Stimulated activated CD4-positive, alpha-beta T cell treated with anti-CD3 and anti-CD28 coated beads, Interleukin-4, amount 100 ng/mL, for 24 hours (primary cell): ENCODE results near the gene MCM9.

Source experiments
- DNase-seq: peaks from one replicate; pipeline ENCODE4 v3.0.0-alpha.2; 2020

MCM9 gene

DNA sequence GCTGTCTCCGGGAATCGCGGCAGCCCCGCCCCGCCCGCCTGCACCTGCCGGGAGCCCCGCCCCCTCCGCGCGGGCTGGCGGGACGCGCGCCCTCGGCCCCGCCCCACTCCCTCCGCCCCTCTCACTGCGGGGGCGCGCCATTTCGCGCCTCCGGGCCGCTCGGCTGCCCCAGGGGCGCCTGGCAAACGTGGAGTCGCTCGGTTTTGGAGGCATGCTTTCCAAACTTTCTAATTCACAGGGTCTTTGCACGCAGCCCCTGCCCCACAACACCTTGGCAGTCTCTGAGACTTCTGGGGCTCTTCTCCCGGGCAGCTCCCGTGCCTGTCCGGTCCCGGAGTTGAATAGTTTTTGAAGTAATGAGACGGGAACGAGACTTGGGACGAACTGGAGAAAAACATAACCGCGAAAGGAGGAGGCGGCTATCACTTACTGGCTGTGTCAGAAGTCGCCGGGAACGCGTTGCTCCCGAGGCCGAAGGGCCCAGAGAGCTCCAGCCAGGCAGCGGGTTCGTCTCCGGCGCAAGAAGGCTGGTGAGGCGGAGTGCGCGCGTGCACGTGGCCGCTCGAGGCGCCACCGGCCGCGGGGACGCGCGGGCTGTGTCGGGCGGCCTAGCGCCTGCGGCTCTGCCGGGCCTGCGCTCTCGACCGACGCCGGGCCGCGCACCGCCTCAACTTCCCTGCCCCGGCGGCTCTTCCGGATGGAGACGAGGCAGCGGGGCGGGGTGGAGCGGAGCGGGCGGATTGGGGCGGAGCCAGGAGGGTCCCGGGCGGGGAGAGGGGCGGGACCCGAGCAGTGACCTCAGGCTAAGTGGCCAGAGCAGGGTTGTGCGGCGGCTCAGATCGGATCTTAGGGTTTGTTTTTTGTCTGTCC is at the start of gene MCM9:
MCM9 (minus strand) TSS at position 699 of the 870 bp plus-strand sequence. CDS start 3,436 bp downstream, outside the sequence.
- peak; percentile 87 for DNase-seq

DNA sequence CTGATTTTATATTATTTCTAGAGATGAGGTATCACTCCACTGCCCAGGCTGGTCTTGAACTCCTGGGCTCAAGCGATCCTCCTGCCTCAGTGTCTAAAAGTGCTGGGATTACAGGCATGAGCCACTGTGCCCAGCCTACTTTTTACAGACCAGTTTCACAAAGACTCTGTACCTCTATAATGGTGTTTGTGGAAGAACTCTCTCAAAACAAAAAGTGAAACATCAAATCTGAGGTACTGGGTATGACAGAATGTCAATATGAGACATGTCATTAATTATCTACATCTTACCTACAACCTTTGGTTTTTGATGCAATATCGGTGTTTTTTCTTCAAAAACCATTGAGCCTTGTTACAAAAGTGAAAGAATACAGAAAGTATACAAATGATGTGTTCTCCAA is 49.4 kb upstream of the MCM9 start:
- no peak for DNase-seq

DNA sequence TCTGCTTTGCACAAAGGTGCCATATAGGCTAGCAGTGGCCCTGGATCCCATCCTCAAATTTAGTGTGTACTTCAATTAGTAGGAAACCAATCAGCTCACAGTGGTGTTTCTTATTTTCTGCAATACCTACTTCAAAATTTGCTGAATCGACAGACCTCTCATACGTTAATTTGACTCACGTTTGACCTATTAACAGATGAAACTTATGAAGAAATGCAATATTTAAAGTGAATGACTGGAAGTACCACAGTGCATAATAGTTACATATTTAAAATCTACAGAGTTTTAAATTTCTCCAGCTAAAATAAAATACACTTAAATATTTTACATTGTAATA is 47.6 kb upstream of the MCM9 start:
- no peak for DNase-seq

DNA sequence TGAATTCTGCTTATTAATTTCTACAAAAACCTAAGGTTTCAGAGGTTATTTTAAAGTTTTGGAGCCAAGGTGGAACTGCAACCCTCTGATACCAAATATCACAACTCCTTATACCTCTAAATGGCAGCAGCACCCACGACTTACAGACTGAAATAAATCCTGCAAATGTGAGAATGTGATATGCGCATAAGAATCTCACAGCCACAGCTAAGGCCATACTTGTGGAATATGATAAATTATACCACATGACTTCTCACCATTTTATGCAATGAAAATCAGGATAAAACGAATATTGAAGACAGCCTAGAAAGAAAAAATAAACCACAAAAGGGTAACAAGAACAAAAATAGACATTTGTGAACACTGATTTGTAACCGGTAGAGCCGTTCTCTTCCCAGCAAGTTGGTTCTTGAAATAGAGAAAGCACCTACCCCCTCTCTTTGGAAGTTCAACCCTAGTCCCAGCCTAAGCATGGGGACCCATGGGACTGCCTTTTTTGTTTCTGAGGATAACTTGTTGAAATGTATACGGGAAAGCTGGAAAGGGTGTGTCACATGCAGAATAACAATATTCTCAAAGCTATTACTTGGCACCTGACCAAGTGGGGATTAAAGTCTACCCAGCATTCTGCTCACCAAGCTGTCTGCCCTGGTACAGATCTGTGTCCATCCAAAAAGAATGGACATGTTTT is 47.1 kb upstream of the MCM9 start:
- no peak for DNase-seq

DNA sequence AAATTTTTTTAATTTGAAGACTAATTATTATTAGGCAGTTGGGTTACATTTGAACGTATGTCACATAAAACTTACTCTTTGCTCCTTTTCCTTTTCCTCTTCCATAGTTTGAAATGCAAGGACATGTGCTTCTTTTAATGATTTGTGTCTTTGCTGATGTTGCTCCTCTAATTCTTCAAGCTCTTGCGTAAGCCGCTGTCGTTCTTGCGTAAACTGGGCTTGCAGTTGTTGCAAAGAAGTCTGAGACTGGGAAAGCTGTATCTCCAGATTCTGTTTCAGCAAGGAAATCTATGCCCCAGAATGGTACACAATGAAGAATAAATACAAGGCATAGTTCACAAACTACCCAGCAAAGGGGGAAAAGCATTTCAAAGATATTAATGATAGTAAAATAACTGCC is 45.1 kb upstream of the MCM9 start:
- no peak for DNase-seq

DNA sequence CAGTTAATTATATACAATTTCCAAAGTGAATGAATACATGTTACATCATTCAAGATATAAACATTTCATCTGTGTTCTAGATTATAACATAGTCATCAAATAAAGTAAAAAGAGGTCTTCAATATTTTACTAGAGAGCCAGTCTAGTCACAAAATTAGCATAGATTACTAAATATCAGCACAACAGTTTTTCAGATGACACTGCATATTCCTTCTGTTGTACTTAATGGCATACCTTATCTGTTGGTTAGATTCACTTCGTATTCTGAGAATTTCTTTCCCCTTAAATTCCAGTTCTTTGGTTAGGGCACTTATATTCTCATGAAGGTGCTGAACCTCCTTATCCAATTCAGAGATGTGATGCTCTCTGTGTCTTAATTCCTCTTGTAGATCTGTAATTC is 39.8 kb upstream of the MCM9 start:
- no peak for DNase-seq

DNA sequence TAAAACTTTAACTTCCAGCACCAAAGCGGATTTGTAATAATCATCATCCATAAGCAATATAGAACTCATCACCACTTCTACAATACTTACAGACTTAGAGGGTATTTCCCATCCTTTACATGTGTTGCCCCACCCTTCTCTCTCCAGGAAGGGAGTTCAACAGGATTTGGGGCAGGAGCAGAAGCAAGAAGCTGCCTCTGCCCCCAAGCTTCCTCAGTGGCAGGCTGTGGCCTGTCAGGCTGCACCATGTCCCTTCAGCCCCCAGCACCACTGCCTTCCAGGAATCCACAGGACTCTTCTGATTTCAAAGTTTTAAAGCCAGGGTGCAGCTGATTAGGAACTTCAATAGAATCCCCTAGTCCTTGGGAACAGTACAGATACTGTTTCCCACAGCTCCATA is 36.7 kb upstream of the MCM9 start:
- no peak for DNase-seq

DNA sequence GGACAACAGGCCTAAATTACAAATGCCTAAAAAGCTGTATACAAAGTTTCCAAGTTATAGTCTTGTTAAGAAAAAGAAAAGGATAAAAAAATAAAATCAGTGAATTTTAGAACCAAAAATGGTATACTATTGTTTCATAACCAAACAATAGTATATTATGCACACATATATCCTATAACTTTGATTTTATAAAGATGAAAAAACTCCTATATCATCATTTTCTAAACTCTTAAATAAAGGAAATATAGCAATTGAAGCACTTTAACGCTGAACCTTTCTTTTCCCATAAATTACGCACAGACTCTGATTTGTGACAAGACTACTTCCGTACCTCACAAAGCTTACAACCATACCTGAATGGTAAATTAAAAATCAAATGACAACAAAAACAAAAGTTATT is 35.9 kb upstream of the MCM9 start:
- DNase-seq: no peak

DNA sequence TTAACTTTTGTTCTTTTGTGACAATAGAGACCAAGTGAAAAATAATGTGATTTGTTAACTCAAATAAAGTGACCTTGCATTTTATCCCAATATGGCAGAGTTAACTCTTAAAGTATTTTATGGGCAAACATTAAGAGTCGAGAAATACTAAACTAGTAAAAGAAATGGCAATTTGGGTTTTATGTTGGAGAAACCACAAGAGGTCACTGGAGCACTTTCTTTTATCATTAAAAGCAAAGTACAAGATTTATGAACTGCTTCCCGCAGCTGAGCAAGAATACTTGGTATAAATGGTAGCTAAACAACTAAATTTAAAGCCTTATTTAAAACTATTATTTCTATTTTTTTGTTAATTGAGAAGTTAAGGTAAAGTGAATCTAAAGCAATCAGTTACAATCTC is 33.5 kb upstream of the MCM9 start:
- no peak for DNase-seq

DNA sequence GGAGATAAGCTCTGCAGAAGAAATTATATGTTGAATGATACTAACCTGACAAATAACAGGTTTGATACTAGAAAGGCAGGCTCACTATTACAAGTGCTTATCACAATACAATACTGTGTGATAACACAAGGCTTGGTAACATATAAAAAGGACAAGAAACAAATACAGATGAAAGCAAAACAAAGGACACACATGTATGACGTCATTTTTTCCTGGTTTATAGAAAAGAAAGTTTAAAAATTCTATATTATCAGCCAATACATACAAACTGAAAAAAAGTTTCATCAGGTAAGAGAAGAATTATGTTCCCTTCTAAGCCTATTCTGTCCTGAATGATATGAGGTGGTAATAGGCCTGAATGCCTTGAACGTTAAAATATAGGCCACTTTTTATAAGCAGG is 32.3 kb upstream of the MCM9 start:
- DNase-seq: no peak

DNA sequence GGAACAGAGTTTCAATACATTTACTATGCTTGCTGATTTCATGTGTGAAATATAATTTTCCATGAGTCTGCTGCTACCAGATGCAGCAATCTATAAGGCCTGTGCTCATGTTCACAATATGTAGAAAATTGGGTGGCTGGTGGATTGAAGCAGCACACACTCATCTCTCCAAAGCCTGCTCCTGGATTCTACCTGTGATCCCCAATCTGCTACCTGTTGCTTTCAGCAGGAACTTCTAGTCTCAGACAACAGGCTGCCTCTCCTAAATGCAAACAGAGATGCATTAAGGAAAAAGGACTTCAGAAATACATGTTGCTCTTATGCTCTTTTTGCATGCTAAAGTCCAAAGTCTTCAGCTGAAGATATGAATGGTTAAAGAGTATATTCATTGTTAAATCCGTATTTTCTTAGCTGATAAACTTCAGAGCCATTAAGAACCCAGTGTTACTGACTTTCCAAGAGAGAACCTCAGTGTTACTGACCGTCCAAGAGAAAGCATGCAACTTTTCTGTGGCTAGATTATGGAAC is 30.9 kb upstream of the MCM9 start:
- no peak for DNase-seq

DNA sequence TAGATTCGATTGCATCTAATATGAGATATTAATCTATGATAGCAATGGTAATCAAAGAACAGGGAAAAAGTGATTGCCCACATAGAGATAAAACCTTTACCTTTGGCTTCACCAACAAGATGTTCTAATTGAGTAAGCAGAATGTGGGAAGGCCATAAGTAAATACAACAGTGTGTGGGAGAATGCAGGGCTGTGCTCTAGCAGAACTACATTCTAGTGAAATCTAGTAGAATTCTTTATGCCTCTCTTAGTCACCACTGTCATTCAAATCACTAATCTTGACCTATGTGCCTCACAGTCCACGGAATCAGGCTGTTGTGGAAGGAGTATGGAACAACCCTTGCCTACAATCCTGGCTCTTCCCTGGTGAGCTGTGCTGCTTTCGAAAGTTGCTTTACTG is 30.4 kb upstream of the MCM9 start:
- no peak for DNase-seq

DNA sequence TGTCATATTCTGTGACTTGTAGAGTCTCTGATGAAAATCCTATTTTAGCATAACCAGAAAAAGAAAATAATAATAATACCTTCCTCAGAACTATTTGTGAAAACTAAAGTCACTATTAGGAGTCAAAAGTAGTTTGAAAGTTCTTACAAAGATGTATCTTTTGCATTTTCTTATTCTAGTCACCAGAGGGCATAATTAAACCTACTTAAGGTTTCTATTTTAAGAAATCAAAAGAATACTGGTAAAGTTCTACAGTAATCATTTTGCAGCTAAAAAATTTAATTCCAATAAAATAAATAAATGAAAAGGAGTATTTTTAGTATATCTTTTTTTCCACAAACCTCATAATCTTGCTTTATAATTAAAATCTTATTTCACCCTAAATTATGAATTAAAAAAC is 28.0 kb upstream of the MCM9 start:
- DNase-seq: no peak

DNA sequence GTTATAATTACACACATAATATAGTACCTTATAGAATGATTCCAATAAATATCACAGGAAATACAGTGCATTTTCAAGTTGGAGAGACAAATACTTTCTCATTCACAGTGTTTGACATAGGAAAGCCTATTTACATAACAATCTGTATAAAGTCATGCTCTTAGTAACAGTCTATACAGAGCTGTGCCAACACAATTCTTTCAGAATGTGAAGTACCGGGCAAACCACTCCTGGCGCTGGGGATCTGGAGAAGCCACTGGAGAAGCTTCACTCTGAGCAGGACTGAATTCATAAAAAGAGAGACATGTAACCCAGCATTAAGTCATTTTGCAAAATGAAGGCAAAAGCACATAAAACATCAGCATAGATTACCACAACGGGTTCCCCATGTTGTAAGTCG is 24.9 kb upstream of the MCM9 start:
- no peak for DNase-seq

DNA sequence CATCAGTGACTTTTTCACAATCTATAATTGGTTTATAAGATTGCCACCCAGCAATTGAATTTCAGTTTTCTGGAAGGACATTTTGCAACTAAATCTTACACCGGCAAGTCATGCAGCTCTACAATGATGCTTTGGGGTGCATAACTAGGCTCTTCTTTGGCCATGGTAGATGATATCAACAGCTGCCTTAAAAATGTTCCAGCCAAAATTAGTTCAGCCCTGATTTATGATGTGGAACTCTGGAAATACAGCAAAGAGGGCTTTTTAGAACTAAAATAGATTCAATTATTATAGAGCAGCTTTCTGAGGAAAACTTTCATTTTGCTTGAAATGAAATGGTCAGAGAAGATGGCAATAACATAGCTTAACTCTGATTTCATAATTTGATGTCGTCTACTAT is 18.4 kb upstream of the MCM9 start:
- DNase-seq: no peak

DNA sequence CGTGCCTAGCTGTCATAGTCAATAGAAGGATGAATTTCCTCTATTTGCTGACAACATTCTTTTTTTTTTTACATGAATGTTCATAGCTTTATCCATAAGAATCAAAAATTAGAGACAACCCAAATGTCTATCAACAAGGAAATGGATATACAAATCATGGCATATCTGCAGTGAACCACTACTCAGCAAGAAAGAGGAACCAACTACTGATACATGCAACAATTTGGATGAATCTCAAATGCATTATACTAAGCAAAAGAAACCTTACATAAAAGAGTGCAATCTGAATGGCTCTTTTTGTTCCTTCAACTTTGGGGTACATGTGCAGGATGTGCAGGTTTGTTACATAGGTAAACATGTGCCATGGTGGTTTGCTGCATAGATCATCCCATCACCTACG is 17.7 kb upstream of the MCM9 start:
- DNase-seq: no peak

DNA sequence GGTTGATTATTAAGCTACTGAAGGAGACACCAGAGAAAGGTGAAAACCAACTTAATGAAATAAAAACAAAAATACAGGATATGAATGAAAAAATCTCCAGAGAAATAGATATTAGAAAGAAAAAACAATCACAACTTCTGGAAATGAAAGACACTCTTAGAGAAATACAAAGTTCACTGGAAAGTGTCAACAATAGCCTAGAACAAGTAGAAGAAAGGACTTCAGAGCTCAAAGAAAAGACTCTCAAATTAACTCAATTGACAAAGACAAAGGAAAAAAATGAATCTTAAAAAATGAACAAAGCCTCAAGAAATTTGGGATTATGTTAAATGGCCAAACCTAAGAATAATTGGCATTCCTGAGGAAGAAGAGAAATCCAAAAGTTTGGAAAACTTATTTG is 10.3 kb upstream of the MCM9 start:
- DNase-seq: no peak

DNA sequence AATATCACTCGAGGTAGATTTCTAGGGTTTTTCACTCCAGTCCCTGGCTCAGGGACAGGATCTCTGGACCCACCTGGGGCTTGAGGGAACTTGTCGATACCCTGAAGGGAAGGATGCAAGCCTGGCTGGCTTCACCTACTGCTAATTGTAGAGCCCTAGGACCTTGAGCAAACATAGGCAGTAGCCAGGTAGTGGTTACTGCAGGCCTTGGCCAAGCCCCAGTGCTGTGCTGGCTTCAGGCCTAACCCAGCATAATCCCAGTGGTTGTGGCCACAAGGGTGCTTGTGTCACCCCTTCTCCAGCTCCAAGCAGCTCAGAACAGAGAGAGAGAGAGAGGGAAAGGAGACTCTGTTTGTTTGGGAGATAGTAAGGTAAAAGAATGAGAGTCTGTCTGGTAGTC is 5.8 kb upstream of the MCM9 start:
- DNase-seq: no peak

DNA sequence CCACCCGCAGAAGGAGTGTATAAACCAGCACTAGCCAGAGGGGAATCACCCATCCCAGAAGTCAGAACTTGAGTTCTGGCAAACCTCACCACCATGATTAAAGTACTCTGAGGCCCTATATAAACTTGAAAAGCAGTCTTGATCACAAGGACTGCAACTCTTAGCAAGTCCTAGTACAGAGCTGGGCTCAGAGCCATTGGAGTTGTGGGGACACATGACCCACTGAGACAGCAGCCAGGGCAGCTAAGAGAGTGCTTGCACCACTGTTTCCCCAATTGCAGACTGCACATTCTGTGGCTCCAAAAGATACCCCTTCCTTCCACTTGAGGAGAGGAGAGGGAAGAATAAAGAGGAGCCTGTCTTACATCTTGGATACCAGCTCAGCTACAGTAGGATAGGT is 4.7 kb upstream of the MCM9 start:
- no peak for DNase-seq

DNA sequence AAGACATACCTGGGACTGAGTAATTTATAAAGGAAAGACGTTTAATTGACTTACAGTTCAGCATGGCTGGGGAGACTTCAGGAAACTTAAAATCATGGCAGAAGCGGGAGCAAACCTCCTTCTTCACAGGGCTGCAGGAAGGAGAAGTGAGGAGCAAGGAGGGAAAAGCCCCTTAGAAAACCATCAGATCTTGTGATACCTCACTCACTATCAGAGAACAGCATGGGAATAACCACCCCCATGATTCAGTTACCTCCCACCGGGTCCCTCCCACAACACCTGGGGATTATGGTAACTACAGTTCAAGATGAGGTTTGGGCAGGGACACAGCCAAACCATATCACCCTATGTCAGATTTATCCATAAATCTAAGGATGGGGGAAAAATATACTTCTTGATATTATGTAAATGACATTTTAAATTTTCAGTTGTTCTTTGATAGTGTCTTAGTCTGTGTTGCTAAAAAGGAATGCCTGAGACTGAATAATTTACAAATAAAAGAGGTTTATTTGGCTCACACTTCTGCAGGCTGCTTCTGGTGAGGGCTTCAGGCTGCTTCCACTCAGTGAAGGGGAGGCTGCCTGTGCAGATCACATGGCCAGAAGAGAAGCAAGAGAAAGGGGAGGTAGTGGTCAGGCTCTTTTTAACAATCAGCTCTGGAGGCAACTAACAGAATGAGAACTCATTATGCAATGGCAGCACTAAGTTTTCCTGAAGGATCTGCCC is 1.2 kb upstream of the MCM9 start:
- DNase-seq: no peak

DNA sequence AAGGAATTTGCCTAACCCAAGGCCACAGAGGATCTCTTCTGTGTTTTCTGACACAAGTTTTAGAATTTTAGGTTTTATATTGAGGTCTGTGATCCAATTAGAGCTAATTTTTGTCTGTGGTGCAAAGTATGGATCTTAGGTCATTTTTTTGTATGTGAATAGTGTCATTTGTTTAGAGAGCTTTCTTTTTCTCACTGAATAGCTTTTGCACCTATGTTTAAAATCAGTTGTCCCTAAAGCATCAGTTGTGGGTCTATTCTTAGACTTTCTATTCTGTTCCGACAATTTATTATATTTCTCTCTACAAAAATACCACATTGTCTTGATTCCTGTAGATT is 341 bp upstream of the MCM9 start:
- no peak for DNase-seq

DNA sequence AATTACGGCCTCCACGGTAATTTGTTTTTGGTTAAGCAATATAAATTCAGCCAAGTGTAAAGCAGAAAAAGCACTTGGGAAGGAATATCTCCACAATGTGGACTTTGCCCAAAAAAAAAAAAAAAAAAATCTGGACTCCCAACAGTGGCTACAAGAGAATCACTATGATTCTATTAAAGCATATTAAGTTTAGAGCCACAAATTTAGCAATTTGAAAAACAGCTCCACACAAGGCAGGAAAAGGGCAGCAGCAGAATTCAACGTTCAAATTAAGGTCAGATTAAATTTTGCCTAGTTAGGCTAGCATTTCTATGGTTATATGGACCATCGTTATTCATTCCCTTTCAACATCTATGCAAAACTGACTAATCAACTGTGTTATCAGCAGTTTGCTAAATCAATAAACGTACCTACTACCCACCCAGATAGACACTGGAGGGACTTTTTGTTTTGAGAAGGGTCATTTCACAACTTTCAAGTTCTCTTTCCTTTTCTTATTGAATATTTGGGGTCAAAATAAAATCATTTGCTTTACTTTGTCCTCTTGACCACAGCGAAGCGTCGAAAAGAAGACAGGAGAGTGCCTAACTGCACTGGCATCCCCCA is 1.0 kb downstream of the MCM9 start:
- DNase-seq: no peak

DNA sequence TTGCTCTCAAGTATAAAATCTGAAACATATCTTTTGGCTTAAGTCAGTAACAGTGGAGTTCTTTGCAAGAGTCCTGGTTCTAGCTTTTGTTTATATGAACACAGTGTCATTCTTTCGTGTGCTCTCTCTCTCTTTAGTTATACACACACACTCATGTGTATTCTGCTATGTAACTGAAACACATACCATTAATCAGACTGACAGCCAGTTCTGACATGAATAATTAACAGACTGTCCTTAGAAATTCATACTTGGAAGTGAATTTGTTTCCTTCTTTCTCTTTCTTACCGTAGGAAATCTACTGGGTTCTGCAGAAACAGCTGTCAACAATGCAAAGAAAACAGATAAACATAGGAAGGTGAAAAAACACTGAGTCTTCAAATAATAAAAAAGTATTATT is 2.5 kb downstream of the MCM9 start:
- DNase-seq: no peak

DNA sequence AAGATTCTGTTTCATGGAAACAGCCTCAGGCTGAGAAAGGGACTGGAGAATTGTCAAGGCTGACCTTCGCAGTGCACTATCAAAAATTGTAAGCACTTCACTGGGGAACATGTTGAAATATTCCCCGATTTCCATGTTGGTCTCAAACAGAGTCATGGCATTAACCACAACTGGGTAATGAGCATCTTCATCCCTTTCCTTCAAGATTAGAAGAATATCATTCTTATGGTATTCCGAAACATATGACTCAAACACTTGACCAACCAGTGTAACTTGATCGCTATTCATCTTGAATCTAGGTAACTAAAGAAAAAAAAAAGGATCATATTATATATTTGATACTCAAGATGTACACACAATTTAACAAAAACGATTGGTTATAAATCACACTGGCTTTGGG is 3.5 kb downstream of the MCM9 start:
- no peak for DNase-seq
